GM19351 (cell line): ENCODE measurements around the gene TJP3.
"Not testable (repeated sequence)": the region's sequence is repeated elsewhere in the genome, so short reads cannot be mapped to it uniquely, and the experiment has no call there.

Experiments used
- ATAC-seq: cut with Tn5 transposase; IDR thresholded peaks from one replicate; pipeline ENCODE4 v1.9.1; 2021; ENCODE audit warnings: mild to moderate bottlenecking, moderate library complexity; ENCODE audit not compliant: unreplicated experiment

TJP3 gene

GRCh38 chr19:3765757-3766156, 57.6 kb downstream of the TJP3 start:
- ATAC-seq: not testable (repeated sequence)

GRCh38 chr19:3766520-3766919, 58.3 kb downstream of the TJP3 start:
- no peak for ATAC-seq

- ATAC-seq: no peak
Measured at GRCh38 chr19:3767050-3767449, 58.9 kb downstream of the TJP3 start.

GRCh38 chr19:3768015-3768747, 60.0 kb downstream of the TJP3 start:
- no peak for ATAC-seq

GRCh38 chr19:3768748-3769099, 60.5 kb downstream of the TJP3 start:
- no peak for ATAC-seq

GRCh38 chr19:3769494-3769893, 61.3 kb downstream of the TJP3 start:
- no peak for ATAC-seq

GRCh38 chr19:3770136-3770999, 62.2 kb downstream of the TJP3 start:
- ATAC-seq: no peak

GRCh38 chr19:3771000-3771905, 63.1 kb downstream of the TJP3 start:
- no peak for ATAC-seq

GRCh38 chr19:3771906-3772455, 63.8 kb downstream of the TJP3 start, which contains the start of gene RAX2:
TSS of gene RAX2 (minus strand) at chr19:3772228. CDS start at chr19:3771742, 486 bp downstream.
- no peak for ATAC-seq

- no peak for ATAC-seq
Measured at GRCh38 chr19:3773814-3774515, 65.8 kb downstream of the TJP3 start.

- no peak for ATAC-seq
Measured at GRCh38 chr19:3774621-3775373, 66.6 kb downstream of the TJP3 start.

- no peak for ATAC-seq
Measured at GRCh38 chr19:3775374-3775711, 67.2 kb downstream of the TJP3 start.

GRCh38 chr19:3775831-3776230, 67.6 kb downstream of the TJP3 start:
- no peak for ATAC-seq

GRCh38 chr19:3776479-3777040, 68.4 kb downstream of the TJP3 start:
- no peak for ATAC-seq

GRCh38 chr19:3778104-3778867, 70.1 kb downstream of the TJP3 start:
- ATAC-seq: no peak

- no peak for ATAC-seq
Measured at GRCh38 chr19:3778899-3779723, 70.9 kb downstream of the TJP3 start.

GRCh38 chr19:3780786-3781304, 72.7 kb downstream of the TJP3 start:
- no peak for ATAC-seq
